NCI-H446 treated with DMSO at 0.1 percent for 48 hours (cell line): ENCODE results near the gene NINL.
"Not testable (repeated sequence)": the region's sequence is repeated elsewhere in the genome, so short reads cannot be mapped to it uniquely, and the experiment has no call there.

ENCODE experiments used
- DNase-seq: peaks from one replicate; lab custom pipeline; 2025; lab: John Stamatoyannopoulos, UW

NINL gene

GRCh38 chr20:25592135-25592852 is 7.0 kb upstream of the NINL start:
- DNase-seq, result peak; percentile 42

GRCh38 chr20:25590778-25591177 is 5.4 kb upstream of the NINL start:
- not testable (repeated sequence) for DNase-seq

GRCh38 chr20:25588491-25588890 is 3.2 kb upstream of the NINL start:
- no peak for DNase-seq

- DNase-seq, result no peak
Observed at GRCh38 chr20:25587536-25587935, 2.2 kb upstream of the NINL start.

GRCh38 chr20:25586877-25587276 is 1.5 kb upstream of the NINL start:
- DNase-seq, result no peak

GRCh38 chr20:25583607-25584006 is 1.7 kb downstream of the NINL start:
- not testable (repeated sequence) for DNase-seq

GRCh38 chr20:25580711-25581110 is 4.6 kb downstream of the NINL start:
- no peak for DNase-seq

- DNase-seq, result no peak
Observed at GRCh38 chr20:25579081-25579770, 6.1 kb downstream of the NINL start.

- no peak for DNase-seq
Observed at GRCh38 chr20:25576783-25577530, 8.4 kb downstream of the NINL start.

GRCh38 chr20:25574411-25574810 is 10.9 kb downstream of the NINL start:
- DNase-seq, result no peak

GRCh38 chr20:25573288-25574251 is 11.8 kb downstream of the NINL start:
- no peak for DNase-seq

GRCh38 chr20:25571817-25572216 is 13.5 kb downstream of the NINL start:
- no peak for DNase-seq

- no peak for DNase-seq
Observed at GRCh38 chr20:25571240-25571639, 14.1 kb downstream of the NINL start.

GRCh38 chr20:25570148-25570530 is 15.2 kb downstream of the NINL start:
- DNase-seq, result no peak

- no peak for DNase-seq
Observed at GRCh38 chr20:25567286-25567685, 18.0 kb downstream of the NINL start.

- no peak for DNase-seq
Observed at GRCh38 chr20:25566821-25567220, 18.5 kb downstream of the NINL start.

GRCh38 chr20:25565578-25566157 is 19.7 kb downstream of the NINL start:
- no peak for DNase-seq

- DNase-seq, result no peak
Observed at GRCh38 chr20:25563876-25564275, 21.5 kb downstream of the NINL start.

GRCh38 chr20:25563362-25563761 is 22.0 kb downstream of the NINL start:
- no peak for DNase-seq

- not testable (repeated sequence) for DNase-seq
Observed at GRCh38 chr20:25561771-25562170, 23.6 kb downstream of the NINL start.

GRCh38 chr20:25553819-25554296 is 31.5 kb downstream of the NINL start:
- DNase-seq, result peak; percentile 7
